HG03045 (cell line): Measurements from ENCODE around the gene NCAM1.
A peak's percentile ranks its signal among the peaks of the same experiment; 100 is the strongest.

Experiments
- ATAC-seq: cut with Tn5 transposase; IDR thresholded peaks from one replicate; pipeline ENCODE4 v1.9.1; 2021; ENCODE audit warnings: mild to moderate bottlenecking, moderate library complexity; ENCODE audit not compliant: unreplicated experiment

The NCAM1 gene

GRCh38 chr11:113272281-113272680 is 311.1 kb downstream of the NCAM1 start:
- no peak for ATAC-seq

- ATAC-seq, result no peak
Observed at GRCh38 chr11:113272927-113273615, 311.9 kb downstream of the NCAM1 start.

GRCh38 chr11:113273720-113274119 is 312.5 kb downstream of the NCAM1 start:
- ATAC-seq, result no peak

- no peak for ATAC-seq
Observed at GRCh38 chr11:113274713-113275582, 313.7 kb downstream of the NCAM1 start.

GRCh38 chr11:113275602-113276001 is 314.4 kb downstream of the NCAM1 start:
- ATAC-seq, result no peak

GRCh38 chr11:113276466-113276865 is 315.2 kb downstream of the NCAM1 start:
- ATAC-seq, result no peak

- no peak for ATAC-seq
Observed at GRCh38 chr11:113277907-113278306, 316.7 kb downstream of the NCAM1 start.

GRCh38 chr11:113278481-113278880 is 317.3 kb downstream of the NCAM1 start:
- ATAC-seq, result no peak

GRCh38 chr11:113278925-113279324 is 317.7 kb downstream of the NCAM1 start:
- ATAC-seq, result no peak

GRCh38 chr11:113279591-113279990 is 318.4 kb downstream of the NCAM1 start:
- ATAC-seq, result no peak

- ATAC-seq, result no peak
Observed at GRCh38 chr11:113281052-113281725, 320.0 kb downstream of the NCAM1 start.

GRCh38 chr11:113282898-113283437 is 321.7 kb downstream of the NCAM1 start:
- ATAC-seq, result no peak

- ATAC-seq, result no peak
Observed at GRCh38 chr11:113283881-113284280, 322.7 kb downstream of the NCAM1 start.

GRCh38 chr11:113286009-113286408 is 324.8 kb downstream of the NCAM1 start:
- ATAC-seq, result no peak

- ATAC-seq, result no peak
Observed at GRCh38 chr11:113286509-113287497, 325.6 kb downstream of the NCAM1 start.

GRCh38 chr11:113287801-113288200 is 326.6 kb downstream of the NCAM1 start:
- ATAC-seq, result no peak

- ATAC-seq, result no peak
Observed at GRCh38 chr11:113288286-113288863, 327.2 kb downstream of the NCAM1 start.

- peak; percentile 92 for ATAC-seq
Observed at GRCh38 chr11:113289431-113290187, 328.4 kb downstream of the NCAM1 start.

GRCh38 chr11:113293936-113294335 is 332.7 kb downstream of the NCAM1 start:
- no peak for ATAC-seq
